Measurements from ENCODE around the gene MRPL17. TPM values are rescaled to one million over a fixed set of nuclear protein-coding genes. Genes with fewer than 3 reads are reported as not detected.
A peak's percentile ranks its signal among the peaks of the same experiment; 100 is the strongest.

The MRPL17 gene
- polyA plus RNA-seq, 1 experiment, result 68.9 TPM

DNA sequence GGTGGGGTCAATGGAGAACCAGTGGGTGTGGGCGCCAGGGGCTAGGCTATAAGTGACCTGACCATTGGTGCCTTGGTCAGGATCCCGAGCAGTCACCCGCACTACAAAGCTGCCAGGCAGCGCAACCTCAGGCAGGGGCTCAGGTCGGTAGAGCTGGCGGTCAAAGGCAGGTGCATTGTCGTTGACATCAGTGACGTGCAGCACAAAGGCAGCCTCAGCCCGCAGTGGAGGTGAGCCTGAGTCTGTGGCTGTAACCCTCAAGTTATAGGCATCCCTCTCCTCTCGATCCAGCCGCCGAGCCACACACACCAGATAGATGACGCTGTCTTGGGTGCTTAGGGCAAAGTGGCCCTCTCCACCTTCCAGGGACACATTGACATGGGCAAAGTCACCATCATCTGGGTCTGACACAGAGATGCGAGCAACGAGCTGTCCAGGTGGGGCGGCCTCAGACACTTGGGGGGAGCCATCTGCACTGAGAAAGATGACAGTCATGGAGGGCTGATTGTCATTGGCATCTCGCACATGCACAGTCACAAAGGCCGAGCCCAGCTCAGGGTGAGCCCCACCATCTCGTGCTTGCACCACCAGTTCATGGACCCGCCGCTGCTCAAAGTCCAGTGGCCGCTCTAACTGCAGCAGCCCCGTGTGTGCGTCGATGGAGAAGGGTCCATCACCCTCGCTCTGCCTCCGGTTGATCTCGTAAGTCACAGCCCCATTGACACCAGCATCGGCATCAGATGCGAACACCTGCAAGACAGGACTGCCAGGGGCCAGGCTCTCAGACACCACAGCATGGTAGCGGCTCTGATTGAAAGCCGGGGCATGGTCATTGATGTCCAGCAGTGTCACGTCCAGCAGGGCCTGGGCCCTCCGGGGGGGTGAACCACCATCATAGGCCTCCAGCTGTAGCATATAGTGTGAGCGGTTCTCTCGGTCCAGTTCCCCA lies 42.8 kb downstream of the MRPL17 start:
- TF ChIP-seq, protein P1, sequence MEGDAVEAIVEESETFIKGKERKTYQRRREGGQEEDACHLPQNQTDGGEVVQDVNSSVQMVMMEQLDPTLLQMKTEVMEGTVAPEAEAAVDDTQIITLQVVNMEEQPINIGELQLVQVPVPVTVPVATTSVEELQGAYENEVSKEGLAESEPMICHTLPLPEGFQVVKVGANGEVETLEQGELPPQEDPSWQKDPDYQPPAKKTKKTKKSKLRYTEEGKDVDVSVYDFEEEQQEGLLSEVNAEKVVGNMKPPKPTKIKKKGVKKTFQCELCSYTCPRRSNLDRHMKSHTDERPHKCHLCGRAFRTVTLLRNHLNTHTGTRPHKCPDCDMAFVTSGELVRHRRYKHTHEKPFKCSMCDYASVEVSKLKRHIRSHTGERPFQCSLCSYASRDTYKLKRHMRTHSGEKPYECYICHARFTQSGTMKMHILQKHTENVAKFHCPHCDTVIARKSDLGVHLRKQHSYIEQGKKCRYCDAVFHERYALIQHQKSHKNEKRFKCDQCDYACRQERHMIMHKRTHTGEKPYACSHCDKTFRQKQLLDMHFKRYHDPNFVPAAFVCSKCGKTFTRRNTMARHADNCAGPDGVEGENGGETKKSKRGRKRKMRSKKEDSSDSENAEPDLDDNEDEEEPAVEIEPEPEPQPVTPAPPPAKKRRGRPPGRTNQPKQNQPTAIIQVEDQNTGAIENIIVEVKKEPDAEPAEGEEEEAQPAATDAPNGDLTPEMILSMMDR (IDR thresholded peaks at IDR 0.05; ENCODE audit: insufficient read depth, low read depth, low read length), result no peak
- peaks cover 2% of the 10 kb centered on the region; the same call in 1 of the 2 replicates for H3K36me3 ChIP-seq (ENCODE audit: control insufficient read depth, insufficient read depth, low read length)
- ChIA-PET POLR2A (no interaction called here), CTCF (no interaction called here)
- H3K4me3 ChIP-seq (ENCODE audit: low read depth, low read length), result no peak overlapping the region
- DNase-seq (ENCODE audit: low read depth), result no peak
- H3K27me3 ChIP-seq (ENCODE audit: control insufficient read depth, insufficient read depth, low read length), result no peaks in the 10 kb centered on the region

DNA sequence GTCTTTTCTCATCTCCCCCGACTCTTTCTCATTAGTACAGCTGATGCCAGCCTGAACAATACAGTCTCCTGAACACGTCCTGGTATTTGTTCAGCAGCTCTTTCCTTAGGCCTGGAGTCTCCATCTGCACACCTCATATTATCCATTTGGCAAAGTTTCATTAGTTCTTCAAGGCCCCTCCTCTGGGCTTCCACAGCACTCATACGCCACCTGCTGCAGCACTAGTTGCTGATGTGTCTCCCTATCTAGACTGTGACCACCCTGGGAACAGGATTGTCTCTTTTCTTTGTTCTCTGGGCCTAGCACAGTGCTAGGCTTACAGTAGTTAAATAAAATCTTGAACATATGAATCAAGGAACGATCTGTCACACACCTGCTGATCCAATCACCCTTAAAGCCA lies 44.7 kb downstream of the MRPL17 start:
- POLR2A ChIA-PET, result interaction anchor here (0.6 kb wide), 1 partner anchor 20 kb away, joined by 4 read pairs; no protein-coding TSS in a partner anchor

DNA sequence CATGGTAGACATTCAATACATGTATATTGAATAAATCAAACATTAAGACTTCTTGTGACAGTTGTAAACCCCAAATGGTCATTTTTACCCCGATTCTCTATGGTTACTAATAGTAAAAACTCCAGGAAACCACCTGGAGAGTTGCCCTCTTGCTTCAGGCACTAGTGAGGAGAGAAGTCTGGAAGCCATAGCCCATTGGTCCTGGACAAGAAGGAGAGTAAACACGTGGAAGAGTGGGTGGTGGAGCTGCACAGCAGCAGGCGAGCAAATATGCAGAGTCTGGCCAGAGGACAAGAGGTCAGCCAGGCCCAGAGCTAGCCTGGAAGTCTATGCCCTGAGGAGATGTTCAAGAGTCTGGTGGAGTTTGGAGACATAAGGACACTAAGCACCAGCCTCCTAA lies 45.3 kb downstream of the MRPL17 start:
- no peak overlapping the region for H3K4me3 ChIP-seq (ENCODE audit: low read depth, low read length)
- ChIA-PET POLR2A (no interaction called here), CTCF (interaction anchor here (0.6 to 1.4 kb wide), 2 partner anchors 8 to 45 kb away, joined by 4 read pairs; partner anchors contain the start of gene MRPL17)
- peak; percentile 94 for DNase-seq (ENCODE audit: low read depth)
- TF ChIP-seq, protein P1 (IDR thresholded peaks at IDR 0.05; ENCODE audit: insufficient read depth, low read depth, low read length), result no peak
- no peaks in the 10 kb centered on the region for H3K27me3 ChIP-seq (ENCODE audit: control insufficient read depth, insufficient read depth, low read length)
- H3K36me3 ChIP-seq (ENCODE audit: control insufficient read depth, insufficient read depth, low read length), result peaks cover 2% of the 10 kb centered on the region; the same call in 1 of the 2 replicates

More for the DNA sequence above, 44.7 kb downstream of the MRPL17 start:
- Histone ChIP-seq H3K36me3 (ENCODE audit: control insufficient read depth, insufficient read depth, low read length) (peaks cover 2% of the 10 kb centered on the region; the same call in 1 of the 2 replicates), H3K4me3 (ENCODE audit: low read depth, low read length) (no peak overlapping the region), H3K27me3 (ENCODE audit: control insufficient read depth, insufficient read depth, low read length) (no peaks in the 10 kb centered on the region)
- no peak for DNase-seq (ENCODE audit: low read depth)
- CTCF ChIA-PET, result interaction anchor here (0.6 to 1.3 kb wide), 3 partner anchors 33 to 133 kb away, joined by 3 to 4 read pairs (median 3); partner anchors contain the start of gene MRPL17
- TF ChIP-seq, protein P1 (IDR thresholded peaks at IDR 0.05; ENCODE audit: insufficient read depth, low read depth, low read length), result no peak

DNA sequence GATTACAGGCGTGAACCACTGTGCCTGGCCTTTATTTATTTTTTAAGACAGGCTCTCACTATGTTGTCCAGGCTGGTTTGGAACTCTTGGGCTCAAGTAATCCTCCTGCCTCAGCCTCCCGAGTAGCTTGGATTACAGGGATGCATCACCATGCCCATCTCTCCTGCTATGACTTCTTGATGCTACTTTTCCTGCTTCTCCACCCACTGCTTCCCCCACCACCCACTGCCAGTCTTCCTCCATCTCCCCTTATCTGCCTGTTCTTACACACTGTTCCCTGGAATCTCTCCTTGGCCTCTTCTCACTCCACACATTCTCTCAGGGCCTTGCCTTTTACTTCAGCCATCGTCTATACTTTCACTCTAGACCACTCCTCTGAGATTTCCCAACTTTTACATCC lies 46.7 kb downstream of the MRPL17 start:
- no peak for DNase-seq (ENCODE audit: low read depth)
- H3K27me3 ChIP-seq (ENCODE audit: control insufficient read depth, insufficient read depth, low read length), result no peaks in the 10 kb centered on the region
- TF ChIP-seq, protein P1 (IDR thresholded peaks at IDR 0.05; ENCODE audit: insufficient read depth, low read depth, low read length), result no peak
- ChIA-PET CTCF (interaction anchor here (0.9 to 1.4 kb wide), 3 partner anchors 10 to 105 kb away, joined by 3 to 4 read pairs (median 3); no protein-coding TSS in a partner anchor), POLR2A (no interaction called here)
- H3K36me3 ChIP-seq (ENCODE audit: control insufficient read depth, insufficient read depth, low read length), result peaks cover 4% of the 10 kb centered on the region; the same call in 1 of the 2 replicates
- no peak overlapping the region for H3K4me3 ChIP-seq (ENCODE audit: low read depth, low read length)
